ENCODE measurements around the gene METTL27.

DNA sequence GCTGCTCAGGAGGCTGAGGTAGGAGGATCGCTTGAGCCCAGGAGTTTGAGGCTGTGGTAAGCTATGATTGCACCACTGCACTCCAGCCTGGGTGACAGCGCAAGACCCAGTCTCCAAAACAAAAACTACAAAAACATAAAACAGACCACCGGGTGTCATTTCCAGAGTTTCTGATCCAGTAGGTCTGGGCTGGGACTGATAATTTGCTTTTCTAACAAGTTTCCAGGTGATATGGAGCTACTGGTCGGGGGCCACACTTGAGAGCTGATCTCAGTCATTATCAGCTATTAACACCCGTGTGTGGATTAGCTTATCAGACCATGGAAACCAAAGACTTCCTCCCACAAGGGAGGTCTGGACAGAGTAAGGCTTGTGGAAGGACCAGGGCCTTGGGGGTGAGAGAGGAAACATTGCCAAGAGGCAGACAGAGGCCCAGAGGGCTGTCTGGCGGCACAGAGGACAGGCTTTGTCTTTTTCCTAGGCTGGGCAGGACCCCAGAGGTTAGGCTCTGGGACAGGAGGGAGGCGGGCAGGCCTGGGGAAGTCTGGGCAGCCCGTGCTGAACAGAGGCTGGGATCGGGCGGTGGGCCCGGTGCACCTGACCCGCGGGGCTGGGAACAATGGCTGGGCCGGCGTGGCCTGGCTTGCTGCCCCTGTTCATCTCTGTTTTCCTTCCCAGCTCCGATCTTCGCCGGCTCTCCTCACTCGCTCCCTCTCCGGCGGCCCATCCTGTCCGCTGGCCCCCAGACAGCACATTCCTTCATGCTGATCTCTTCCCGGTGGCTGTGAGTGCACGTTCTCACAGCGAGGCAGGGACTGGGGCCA lies 43.9 kb upstream of the METTL27 start:
- TF ChIP-seq, protein P1, sequence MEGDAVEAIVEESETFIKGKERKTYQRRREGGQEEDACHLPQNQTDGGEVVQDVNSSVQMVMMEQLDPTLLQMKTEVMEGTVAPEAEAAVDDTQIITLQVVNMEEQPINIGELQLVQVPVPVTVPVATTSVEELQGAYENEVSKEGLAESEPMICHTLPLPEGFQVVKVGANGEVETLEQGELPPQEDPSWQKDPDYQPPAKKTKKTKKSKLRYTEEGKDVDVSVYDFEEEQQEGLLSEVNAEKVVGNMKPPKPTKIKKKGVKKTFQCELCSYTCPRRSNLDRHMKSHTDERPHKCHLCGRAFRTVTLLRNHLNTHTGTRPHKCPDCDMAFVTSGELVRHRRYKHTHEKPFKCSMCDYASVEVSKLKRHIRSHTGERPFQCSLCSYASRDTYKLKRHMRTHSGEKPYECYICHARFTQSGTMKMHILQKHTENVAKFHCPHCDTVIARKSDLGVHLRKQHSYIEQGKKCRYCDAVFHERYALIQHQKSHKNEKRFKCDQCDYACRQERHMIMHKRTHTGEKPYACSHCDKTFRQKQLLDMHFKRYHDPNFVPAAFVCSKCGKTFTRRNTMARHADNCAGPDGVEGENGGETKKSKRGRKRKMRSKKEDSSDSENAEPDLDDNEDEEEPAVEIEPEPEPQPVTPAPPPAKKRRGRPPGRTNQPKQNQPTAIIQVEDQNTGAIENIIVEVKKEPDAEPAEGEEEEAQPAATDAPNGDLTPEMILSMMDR (IDR thresholded peaks at IDR 0.05): no peak
- no peak for TF ChIP-seq POLR2A (IDR thresholded peaks at IDR 0.05)
